ENCODE data around the gene NRAP. TPM values are rescaled to one million over a fixed set of nuclear protein-coding genes. Genes with fewer than 3 reads are reported as not detected.

Gene NRAP
- total and polyA plus RNA-seq, 4 donors: 0.05 to 0.13 (median 0.10) TPM

GRCh38 chr10:113643183-113643582 is 20.7 kb downstream of the NRAP start:
- 83% methylated on average over 4 of the region's 4 CpGs for WGBS
- TF ChIP-seq GABPA (IDR thresholded peaks at IDR 0.05 in 1 of 2, conservative IDR thresholded peaks at IDR 0.05 in 1 of 2) (no peak), REST (IDR thresholded peaks at IDR 0.05) (no peak), EGR1 (IDR thresholded peaks at IDR 0.05; ENCODE audit: low read depth in 2 of 2) (no peak), YY1 (IDR thresholded peaks at IDR 0.05) (no peak), JUND (IDR thresholded peaks at IDR 0.05) (no peak), HNF4G (IDR thresholded peaks at IDR 0.05) (no peak), NR2F2 (IDR thresholded peaks at IDR 0.05) (no peak), ZBTB33 (IDR thresholded peaks at IDR 0.05) (no peak), TAF1 (conservative IDR thresholded peaks at IDR 0.05) (no peak), FOXA1 (IDR thresholded peaks at IDR 0.05) (no peak), SP1 (IDR thresholded peaks at IDR 0.05) (no peak), RXRA (IDR thresholded peaks at IDR 0.05) (no peak), HNF4A (conservative IDR thresholded peaks at IDR 0.05) (no peak), CTCF (IDR thresholded peaks at IDR 0.05; ENCODE audit: low read depth, low read length, missing input control) (no peak), FOXA2 (IDR thresholded peaks at IDR 0.05) (no peak), RAD21 (IDR thresholded peaks at IDR 0.05) (no peak), ATF3 (IDR thresholded peaks at IDR 0.05) (no peak)
- no peak overlapping the region for H3K4me3 ChIP-seq (ENCODE audit: low read depth in 1 of 3, low read length in 3 of 3)
- no peaks in the 10 kb centered on the region for H3K27me3 ChIP-seq (ENCODE audit: control insufficient read depth in 4 of 4, insufficient read depth in 4 of 4, low read length in 3 of 4)
- no peaks in the 10 kb centered on the region for H3K36me3 ChIP-seq (ENCODE audit: control insufficient read depth in 4 of 4, insufficient read depth in 3 of 4, low read depth in 1 of 4, low read length in 3 of 4)
- no peaks in the 10 kb centered on the region for H3K9me3 ChIP-seq (ENCODE audit: control insufficient read depth in 4 of 4, low read length in 3 of 4)
- DNase-seq (ENCODE audit: low spot score): no peak
- no peak overlapping the region for H3K9ac ChIP-seq (ENCODE audit: low read depth in 1 of 2, low read length in 2 of 2)
- H3K27ac ChIP-seq (ENCODE audit: low read depth in 1 of 2, low read length in 2 of 2): no peak overlapping the region
- peaks cover 2 to 24% (median 15%) of the 10 kb centered on the region in 4 donors for H3K4me1 ChIP-seq (ENCODE audit: control insufficient read depth in 4 of 4, insufficient read depth in 4 of 4, low read length in 3 of 4)

- H3K9me3 ChIP-seq (ENCODE audit: control insufficient read depth in 4 of 4, low read length in 3 of 4): no peaks in the 10 kb centered on the region
- DNase-seq (ENCODE audit: low spot score): no peak
- H3K36me3 ChIP-seq (ENCODE audit: control insufficient read depth in 4 of 4, insufficient read depth in 3 of 4, low read depth in 1 of 4, low read length in 3 of 4): no peaks in the 10 kb centered on the region
- no peaks in the 10 kb centered on the region for H3K27me3 ChIP-seq (ENCODE audit: control insufficient read depth in 4 of 4, insufficient read depth in 4 of 4, low read length in 3 of 4)
- H3K9ac ChIP-seq (ENCODE audit: low read depth in 1 of 2, low read length in 2 of 2): no peak overlapping the region
- peaks cover 2 to 28% (median 16%) of the 10 kb centered on the region in 4 donors for H3K4me1 ChIP-seq (ENCODE audit: control insufficient read depth in 4 of 4, insufficient read depth in 4 of 4, low read length in 3 of 4)
- 72% methylated on average over 4 of the region's 4 CpGs for WGBS
- TF ChIP-seq NR2F2 (IDR thresholded peaks at IDR 0.05) (no peak), ATF3 (IDR thresholded peaks at IDR 0.05) (no peak), JUND (IDR thresholded peaks at IDR 0.05) (no peak), HNF4A (conservative IDR thresholded peaks at IDR 0.05) (no peak), GABPA (IDR thresholded peaks at IDR 0.05 in 1 of 2, conservative IDR thresholded peaks at IDR 0.05 in 1 of 2) (no peak), SP1 (IDR thresholded peaks at IDR 0.05) (no peak), RXRA (IDR thresholded peaks at IDR 0.05) (no peak), EGR1 (IDR thresholded peaks at IDR 0.05; ENCODE audit: low read depth in 2 of 2) (no peak)
- H3K4me3 ChIP-seq (ENCODE audit: low read depth in 1 of 3, low read length in 3 of 3): no peak overlapping the region
- H3K27ac ChIP-seq (ENCODE audit: low read depth in 1 of 2, low read length in 2 of 2): no peak overlapping the region
Observed at GRCh38 chr10:113641702-113642101, 22.1 kb downstream of the NRAP start.

Measured in liver (tissue), 9 donors.